ENCODE data around the gene CD74.

GRCh38 chr5:150460781-150461180 is 48.1 kb upstream of the CD74 start:
- no peak for TF ChIP-seq CTCF (conservative IDR thresholded peaks at IDR 0.05 in 1 of 2, IDR thresholded peaks at IDR 0.05 in 1 of 2; ENCODE audit: low read depth in 1 of 2, low read length in 2 of 2)
- TF ChIP-seq EZH2 (IDR thresholded peaks at IDR 0.05; ENCODE audit: low read length, missing control alignments), result no peak

Data from fibroblast of lung (primary cell).